ENCODE measurements around the gene PIK3R1. TPM values are rescaled to one million over a fixed set of nuclear protein-coding genes. Genes with fewer than 3 reads are reported as not detected.
A peak's percentile ranks its signal among the peaks of the same experiment; 100 is the strongest.

Gene PIK3R1
- polyA plus RNA-seq, 1 donor (not counting 4 experiments of a cell fraction or from before 2014, with no cell fraction given) = 16.7 TPM

GRCh38 chr5:68342693-68343092, 127.1 kb downstream of the PIK3R1 start:
- no peaks in the 10 kb centered on the region for H3K9me3 ChIP-seq (ENCODE audit: control insufficient read depth, low read depth, low read length)
- no peaks in the 10 kb centered on the region for H3K79me2 ChIP-seq (ENCODE audit: control insufficient read depth, insufficient read depth, low read length)
- dilution Hi-C loops (cut with MboI; ENCODE audit: extremely low pct_ligation_motif_present, low sequenced_read_pairs) = no loop called here
- H4K20me1 ChIP-seq (ENCODE audit: control insufficient read depth, extremely low read depth, insufficient read depth, low read length) = no peaks in the 10 kb centered on the region
- H3K36me3 ChIP-seq (ENCODE audit: control insufficient read depth in 2 of 2, extremely low read depth in 1 of 2, insufficient read depth in 2 of 2, low read length in 2 of 2) = no peaks in the 10 kb centered on the region
- TF ChIP-seq CTCF (optimal IDR thresholded peaks at IDR 0.05 in 1 of 3, IDR thresholded peaks at IDR 0.05 in 1 of 3, conservative IDR thresholded peaks at IDR 0.05 in 1 of 3; ENCODE audit: extremely low read depth in 1 of 3, insufficient read depth in 2 of 3, low read length in 3 of 3) (no peak), EZH2 (IDR thresholded peaks at IDR 0.05; ENCODE audit: low read length) (no peak)
- no peak overlapping the region for H3K4me2 ChIP-seq (ENCODE audit: control insufficient read depth, extremely low read depth, insufficient read depth, low read depth, low read length)
- H3K9me1 ChIP-seq (ENCODE audit: control insufficient read depth, extremely low read depth, insufficient read depth, low read length) = no peaks in the 10 kb centered on the region
- H3K9ac ChIP-seq (ENCODE audit: control insufficient read depth, extremely low read depth, insufficient read depth, low read length) = no peak overlapping the region
- DNase-seq (ENCODE audit: low read depth, low spot score) (no peak), FAIRE-seq (no peak)
- H2AFZ ChIP-seq (ENCODE audit: control insufficient read depth, low read length) = no peak overlapping the region
- no peak overlapping the region for H3K27ac ChIP-seq (ENCODE audit: control insufficient read depth, insufficient read depth, low read length)
- no peaks in the 10 kb centered on the region for H3K27me3 ChIP-seq (ENCODE audit: control insufficient read depth, extremely low read depth, insufficient read depth, low read length)
- peaks cover 30% of the 10 kb centered on the region for H3K4me1 ChIP-seq (ENCODE audit: control insufficient read depth, extremely low read depth, insufficient read depth, low read length)
- H3K4me3 ChIP-seq (ENCODE audit: control insufficient read depth in 2 of 3, extremely low read depth in 1 of 3, insufficient read depth in 2 of 3, low read depth in 1 of 3, low read length in 3 of 3) = no peak overlapping the region

GRCh38 chr5:68343421-68343826, 127.9 kb downstream of the PIK3R1 start:
- H3K9ac ChIP-seq (ENCODE audit: control insufficient read depth, extremely low read depth, insufficient read depth, low read length) = peak overlapping the region; percentile 45
- H3K79me2 ChIP-seq (ENCODE audit: control insufficient read depth, insufficient read depth, low read length) = no peaks in the 10 kb centered on the region
- peaks cover 30% of the 10 kb centered on the region for H3K4me1 ChIP-seq (ENCODE audit: control insufficient read depth, extremely low read depth, insufficient read depth, low read length)
- H3K9me3 ChIP-seq (ENCODE audit: control insufficient read depth, low read depth, low read length) = no peaks in the 10 kb centered on the region
- no peak overlapping the region for H3K4me3 ChIP-seq (ENCODE audit: control insufficient read depth in 2 of 3, extremely low read depth in 1 of 3, insufficient read depth in 2 of 3, low read depth in 1 of 3, low read length in 3 of 3)
- TF ChIP-seq CTCF (optimal IDR thresholded peaks at IDR 0.05 in 1 of 3, IDR thresholded peaks at IDR 0.05 in 1 of 3, conservative IDR thresholded peaks at IDR 0.05 in 1 of 3; ENCODE audit: extremely low read depth in 1 of 3, insufficient read depth in 2 of 3, low read length in 3 of 3) (no peak), EZH2 (IDR thresholded peaks at IDR 0.05; ENCODE audit: low read length) (no peak)
- FAIRE-seq = peak; percentile 96
- dilution Hi-C loops (cut with MboI; ENCODE audit: extremely low pct_ligation_motif_present, low sequenced_read_pairs) = no loop called here
- no peak overlapping the region for H2AFZ ChIP-seq (ENCODE audit: control insufficient read depth, low read length)
- H3K9me1 ChIP-seq (ENCODE audit: control insufficient read depth, extremely low read depth, insufficient read depth, low read length) = no peaks in the 10 kb centered on the region
- no peaks in the 10 kb centered on the region for H3K27me3 ChIP-seq (ENCODE audit: control insufficient read depth, extremely low read depth, insufficient read depth, low read length)
- DNase-seq (ENCODE audit: low read depth, low spot score) = no peak
- no peaks in the 10 kb centered on the region for H4K20me1 ChIP-seq (ENCODE audit: control insufficient read depth, extremely low read depth, insufficient read depth, low read length)
- peak overlapping the region; percentile 56 for H3K4me2 ChIP-seq (ENCODE audit: control insufficient read depth, extremely low read depth, insufficient read depth, low read depth, low read length)
- H3K27ac ChIP-seq (ENCODE audit: control insufficient read depth, insufficient read depth, low read length) = peak overlapping the region; percentile 77
- no peaks in the 10 kb centered on the region for H3K36me3 ChIP-seq (ENCODE audit: control insufficient read depth in 2 of 2, extremely low read depth in 1 of 2, insufficient read depth in 2 of 2, low read length in 2 of 2)

Data from keratinocyte (primary cell).